ENCODE measurements around the gene TVP23A. TPM values are rescaled to one million over a fixed set of nuclear protein-coding genes. Genes with fewer than 3 reads are reported as not detected.
A peak's percentile ranks its signal among the peaks of the same experiment; 100 is the strongest.

Gene TVP23A
- total RNA-seq, 4 donors from 2014 or later, result not detected

DNA sequence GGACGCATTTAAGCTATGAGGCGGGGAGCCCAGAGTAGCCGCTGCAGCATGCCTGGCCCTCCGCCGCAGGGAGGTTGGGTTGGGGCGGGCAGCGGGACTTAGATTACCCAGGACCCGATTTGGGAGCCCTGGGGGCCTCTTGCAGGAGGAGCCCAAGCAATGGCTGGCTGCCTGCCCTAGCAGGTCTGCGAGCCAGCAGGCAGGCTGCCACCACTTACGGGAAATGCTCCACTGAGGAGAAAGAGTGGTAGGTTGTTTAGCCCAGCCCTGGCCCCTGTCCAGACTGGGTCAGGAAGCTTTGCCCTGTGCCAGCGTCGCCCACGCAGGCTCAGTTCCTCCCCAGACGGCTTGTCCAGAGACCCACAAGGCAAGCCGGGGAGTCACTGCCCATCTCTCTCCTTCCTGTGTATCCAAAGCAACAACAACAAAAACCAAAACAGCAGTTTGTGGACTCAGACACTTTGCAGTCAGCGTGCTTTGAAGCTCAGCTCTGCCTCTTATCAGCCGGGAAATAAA, 10.3 kb upstream of the TVP23A start:
- Histone ChIP-seq H3K4me1 (peaks cover 17 to 24% of the 10 kb centered on the region in 2 donors), H3K9me3 (no peaks in the 10 kb centered on the region), H3K36me3 (no peaks in the 10 kb centered on the region), H3K27me3 (no peaks in the 10 kb centered on the region), H3K27ac (peak overlapping the region; percentile 72 to 82 (median 76)), H3K4me3 (peak overlapping the region in 3 of 4 donors; percentile 7 to 32 (median 23))
- ATAC-seq (peak; percentile 58 to 65), DNase-seq (peak; percentile 48 to 78)
- intact Hi-C loops (cut with DNase I; ENCODE audit: low total_unique reads) (loop anchor here (5.0 kb wide), 1 partner anchor 87 kb away; the partner anchor contains the start of gene NUBP1), in situ Hi-C loops (cut with MboI; ENCODE audit: low sequenced_read_pairs in 4 of 4) (no loop called here)
- TF ChIP-seq, protein P1, sequence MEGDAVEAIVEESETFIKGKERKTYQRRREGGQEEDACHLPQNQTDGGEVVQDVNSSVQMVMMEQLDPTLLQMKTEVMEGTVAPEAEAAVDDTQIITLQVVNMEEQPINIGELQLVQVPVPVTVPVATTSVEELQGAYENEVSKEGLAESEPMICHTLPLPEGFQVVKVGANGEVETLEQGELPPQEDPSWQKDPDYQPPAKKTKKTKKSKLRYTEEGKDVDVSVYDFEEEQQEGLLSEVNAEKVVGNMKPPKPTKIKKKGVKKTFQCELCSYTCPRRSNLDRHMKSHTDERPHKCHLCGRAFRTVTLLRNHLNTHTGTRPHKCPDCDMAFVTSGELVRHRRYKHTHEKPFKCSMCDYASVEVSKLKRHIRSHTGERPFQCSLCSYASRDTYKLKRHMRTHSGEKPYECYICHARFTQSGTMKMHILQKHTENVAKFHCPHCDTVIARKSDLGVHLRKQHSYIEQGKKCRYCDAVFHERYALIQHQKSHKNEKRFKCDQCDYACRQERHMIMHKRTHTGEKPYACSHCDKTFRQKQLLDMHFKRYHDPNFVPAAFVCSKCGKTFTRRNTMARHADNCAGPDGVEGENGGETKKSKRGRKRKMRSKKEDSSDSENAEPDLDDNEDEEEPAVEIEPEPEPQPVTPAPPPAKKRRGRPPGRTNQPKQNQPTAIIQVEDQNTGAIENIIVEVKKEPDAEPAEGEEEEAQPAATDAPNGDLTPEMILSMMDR (IDR thresholded peaks at IDR 0.05 in 4 of 5, conservative IDR thresholded peaks at IDR 0.05 in 1 of 5), result no peak
- peak in 1 of 2 donors; percentile 18 for TF ChIP-seq POLR2A (IDR thresholded peaks at IDR 0.05)

DNA sequence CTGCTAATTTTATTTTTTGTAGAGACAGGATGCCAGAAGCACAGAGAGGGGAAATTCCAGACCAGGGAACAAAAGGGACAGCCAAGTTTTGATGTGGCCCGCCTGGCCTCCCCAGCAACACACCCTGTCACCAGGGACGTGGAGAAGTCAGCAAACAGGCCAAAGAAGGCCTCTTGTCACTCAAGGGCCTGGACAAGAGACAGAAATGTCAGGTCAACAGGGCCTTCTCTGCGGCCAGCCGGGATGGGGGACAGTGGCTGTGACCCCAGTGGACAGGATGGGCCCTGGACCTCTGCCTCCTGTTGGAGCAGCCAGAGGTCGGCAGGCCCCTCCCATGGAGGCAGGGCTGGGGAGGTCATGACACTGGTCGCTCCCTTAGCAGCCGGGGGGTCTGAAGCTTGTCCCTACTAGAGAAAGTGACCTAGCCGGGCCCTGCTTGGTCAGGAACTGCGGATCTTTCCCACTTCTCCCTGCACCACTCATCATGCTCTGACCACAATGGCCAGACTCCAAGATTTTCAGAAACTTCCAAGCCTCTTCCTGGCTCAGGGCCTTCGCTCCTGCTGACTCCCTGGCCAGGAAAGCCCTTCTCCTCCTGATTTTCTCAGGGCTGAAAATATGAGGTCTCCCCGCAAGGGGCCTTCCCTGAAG, 9.2 kb upstream of the TVP23A start:
- TF ChIP-seq POLR2A (IDR thresholded peaks at IDR 0.05), result no peak
- TF ChIP-seq, protein P1 (IDR thresholded peaks at IDR 0.05 in 4 of 5, conservative IDR thresholded peaks at IDR 0.05 in 1 of 5), result no peak
- Histone ChIP-seq H3K4me3 (no peak overlapping the region), H3K9me3 (no peaks in the 10 kb centered on the region), H3K27me3 (no peaks in the 10 kb centered on the region), H3K36me3 (no peaks in the 10 kb centered on the region), H3K27ac (peak overlapping the region; percentile 72 to 82 (median 76)), H3K4me1 (peaks cover 17 to 24% of the 10 kb centered on the region in 2 donors)
- in situ Hi-C loops (cut with MboI; ENCODE audit: low sequenced_read_pairs in 4 of 4) (no loop called here), intact Hi-C loops (cut with DNase I; ENCODE audit: low total_unique reads) (loop anchor here (5.0 kb wide), 1 partner anchor 86 kb away; the partner anchor contains the start of gene NUBP1)
- ATAC-seq (peak; percentile 78 to 81), DNase-seq (peak; percentile 55 to 68)

DNA sequence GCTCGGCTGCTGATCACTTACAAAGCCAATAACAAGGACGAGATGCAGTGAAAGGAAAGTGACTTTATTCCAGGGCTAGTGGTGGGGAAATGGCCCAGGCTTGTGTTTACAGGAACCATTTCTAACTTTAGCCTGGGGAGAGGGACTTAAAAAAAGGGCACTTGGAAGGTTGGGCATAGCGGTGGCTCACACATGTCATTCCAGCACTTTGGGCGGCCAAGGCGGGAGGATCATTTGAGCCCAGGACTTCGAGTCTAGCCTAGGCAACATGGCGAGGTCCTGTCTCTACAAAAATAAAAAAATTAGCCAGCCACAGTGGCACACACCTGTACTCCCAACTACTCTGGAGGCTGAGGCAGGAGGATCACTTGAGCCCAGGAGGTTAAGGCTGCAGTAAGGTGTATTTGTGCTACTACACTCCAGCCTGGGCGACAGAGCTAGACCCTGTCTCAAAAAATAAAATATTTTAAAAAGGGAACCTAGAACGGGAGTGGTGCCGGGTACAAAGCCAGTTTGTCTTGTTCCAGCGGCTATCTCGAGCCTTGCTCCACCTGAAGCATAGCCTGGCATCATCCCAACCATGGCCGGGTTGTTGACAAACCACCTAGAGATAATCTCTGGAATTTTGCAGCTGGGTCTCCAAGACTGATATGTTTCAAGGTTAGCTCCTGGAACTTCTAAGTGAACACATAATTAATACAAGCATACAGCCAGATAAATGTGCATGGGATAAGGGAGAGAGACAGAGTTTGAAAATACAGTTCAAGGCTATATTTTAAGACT, 5.7 kb upstream of the TVP23A start:
- Histone ChIP-seq H3K9me3 (no peaks in the 10 kb centered on the region), H3K27me3 (no peaks in the 10 kb centered on the region), H3K27ac (no peak overlapping the region), H3K36me3 (no peaks in the 10 kb centered on the region), H3K4me1 (peaks cover 16 to 23% of the 10 kb centered on the region in 2 donors), H3K4me3 (no peak overlapping the region)
- intact Hi-C loops (cut with DNase I; ENCODE audit: low total_unique reads) (no loop called here), in situ Hi-C loops (cut with MboI; ENCODE audit: low sequenced_read_pairs in 4 of 4) (no loop called here)
- no peak for ATAC-seq
- no peak for DNase-seq
- no peak for TF ChIP-seq POLR2A (IDR thresholded peaks at IDR 0.05)
- TF ChIP-seq, protein P1 (IDR thresholded peaks at IDR 0.05 in 4 of 5, conservative IDR thresholded peaks at IDR 0.05 in 1 of 5), result no peak

DNA sequence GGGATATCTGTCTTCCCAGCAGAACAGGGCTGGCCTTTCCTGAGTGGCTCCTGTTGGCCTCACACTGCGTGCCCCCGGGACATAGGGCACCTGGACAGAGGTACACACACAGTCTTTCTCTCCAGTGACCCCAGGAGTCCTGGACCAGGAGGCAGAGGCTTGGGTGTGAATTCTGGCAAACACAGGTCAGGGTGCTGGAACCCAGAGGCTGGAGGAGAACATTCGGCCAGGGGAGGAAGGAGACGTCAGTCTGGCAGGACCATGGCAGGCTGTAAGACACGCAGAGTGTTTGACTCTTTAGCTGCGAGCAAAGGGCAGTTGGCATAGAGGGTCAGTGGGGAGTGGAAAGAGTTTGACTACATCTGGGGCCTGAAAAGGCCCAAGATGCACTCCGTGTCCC, 4.1 kb upstream of the TVP23A start:
- in situ Hi-C loops (cut with MboI; ENCODE audit: low sequenced_read_pairs in 4 of 4) (no loop called here), intact Hi-C loops (cut with DNase I; ENCODE audit: low total_unique reads) (no loop called here)
- peaks cover 5 to 8% of the 10 kb centered on the region in 2 donors for H3K4me1 ChIP-seq
- no peak overlapping the region for H3K27ac ChIP-seq
- ATAC-seq (no peak), DNase-seq (no peak)
- H3K36me3 ChIP-seq, result no peaks in the 10 kb centered on the region
- no peaks in the 10 kb centered on the region for H3K9me3 ChIP-seq
- H3K27me3 ChIP-seq, result no peaks in the 10 kb centered on the region
- no peak for TF ChIP-seq POLR2A (IDR thresholded peaks at IDR 0.05)
- TF ChIP-seq, protein P1 (IDR thresholded peaks at IDR 0.05 in 4 of 5, conservative IDR thresholded peaks at IDR 0.05 in 1 of 5), result no peak
- no peak overlapping the region for H3K4me3 ChIP-seq

Data from gastrocnemius medialis (tissue), 4 donors.